Measurements from ENCODE around the gene LRCH3. TPM values are rescaled to one million over a fixed set of nuclear protein-coding genes. Genes with fewer than 3 reads are reported as not detected.
A peak's percentile ranks its signal among the peaks of the same experiment; 100 is the strongest.

The LRCH3 gene
- total RNA-seq, 4 donors from 2014 or later, result 15.0 to 197 (median 23.2) TPM

GRCh38 chr3:197790033-197790432 is 1.0 kb upstream of the LRCH3 start:
- TF ChIP-seq POLR2A (IDR thresholded peaks at IDR 0.05) (no peak), CTCF (IDR thresholded peaks at IDR 0.05) (no peak)
- WGBS, 2 donors, result 42 to 73% methylated on average over 1 of the region's 1 CpG
- Histone ChIP-seq H3K27me3 (no peaks in the 10 kb centered on the region), H3K27ac (peak overlapping the region in 1 of 4 donors; percentile 98), H3K4me1 (peaks cover 0 to 51% (median 13%) of the 10 kb centered on the region in 3 donors), H3K4me3 (peak overlapping the region in 1 of 4 donors; percentile 98), H3K9me3 (no peaks in the 10 kb centered on the region), H3K36me3 (peaks cover 0 to 14% (median 0%) of the 10 kb centered on the region in 3 donors)
- intact Hi-C loops (cut with DNase I), result no loop called here
- DNase-seq, result no peak

DNA sequence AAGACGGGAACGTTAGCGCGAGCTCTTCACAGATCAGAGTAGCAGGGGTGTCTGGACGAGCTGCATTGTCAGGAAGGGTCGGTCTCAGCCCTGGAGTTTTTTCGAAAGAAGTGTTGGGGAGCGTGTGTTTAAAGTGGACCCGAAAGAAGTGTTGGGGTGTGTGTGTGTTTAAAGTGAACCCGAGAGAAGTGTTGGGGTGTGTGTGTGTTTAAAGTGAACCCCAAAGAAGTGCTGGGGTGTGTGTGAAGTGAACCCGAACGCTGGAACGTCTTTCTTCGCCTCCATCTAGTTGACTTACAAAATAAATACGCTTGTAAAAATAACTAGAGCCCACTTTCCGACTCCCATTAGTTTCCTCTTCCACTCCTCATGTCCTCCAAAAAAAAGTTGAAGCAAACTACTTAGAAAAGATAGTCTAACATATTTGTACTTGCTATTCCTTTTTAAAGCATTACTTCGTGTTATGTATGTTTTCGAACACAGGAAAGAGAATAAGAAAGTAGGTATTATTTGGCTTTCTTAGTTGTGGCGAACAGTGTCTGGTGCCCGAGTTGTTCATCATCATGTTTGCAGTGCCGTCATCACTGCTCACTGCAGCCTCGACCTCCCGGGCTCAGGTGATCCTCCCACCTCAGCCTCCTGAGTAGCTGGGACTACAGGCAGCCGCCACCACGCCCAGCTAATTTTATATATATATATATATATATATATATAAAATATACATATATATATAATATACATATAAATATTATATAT is 1.0 kb downstream of the LRCH3 start:
- no peak for DNase-seq
- H3K9me3 ChIP-seq, result no peaks in the 10 kb centered on the region
- intact Hi-C loops (cut with DNase I), result no loop called here
- H3K27me3 ChIP-seq, result no peaks in the 10 kb centered on the region
- WGBS, 2 donors, result 11 to 16% methylated on average over 22 to 25 of the region's 25 CpGs
- H3K4me3 ChIP-seq, result peak overlapping the region; percentile 64 to 98 (median 92)
- H3K36me3 ChIP-seq, result no peaks in the 10 kb centered on the region
- TF ChIP-seq POLR2A (IDR thresholded peaks at IDR 0.05) (no peak), CTCF (IDR thresholded peaks at IDR 0.05) (no peak)
- peaks cover 0 to 61% (median 13%) of the 10 kb centered on the region in 3 donors for H3K4me1 ChIP-seq
- peak overlapping the region; percentile 96 to 99 (median 98) for H3K27ac ChIP-seq

DNA sequence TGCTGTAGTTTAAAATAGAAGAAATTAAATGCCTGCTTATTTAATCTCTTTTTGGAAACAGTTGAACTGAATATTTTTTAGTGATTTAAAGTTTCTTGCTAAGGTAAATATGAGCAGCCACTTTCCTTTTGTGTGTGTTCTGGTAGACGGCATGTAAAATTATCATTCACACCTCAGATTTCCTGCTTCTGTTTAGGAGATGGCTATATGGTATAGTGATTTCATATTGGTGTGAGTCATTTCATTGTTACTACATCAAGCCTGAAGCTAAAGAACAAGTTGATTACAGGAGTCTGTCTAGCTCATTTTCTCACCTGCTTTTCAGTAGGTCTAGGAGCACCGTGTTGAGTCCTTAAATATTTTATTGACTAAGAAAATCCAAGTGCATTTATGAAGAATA is 2.2 kb downstream of the LRCH3 start:
- no peaks in the 10 kb centered on the region for H3K27me3 ChIP-seq
- peaks cover 0 to 55% (median 13%) of the 10 kb centered on the region in 3 donors for H3K4me1 ChIP-seq
- TF ChIP-seq CTCF (IDR thresholded peaks at IDR 0.05), result no peak
- no peak for TF ChIP-seq POLR2A (IDR thresholded peaks at IDR 0.05)
- H3K27ac ChIP-seq, result peak overlapping the region in 1 of 4 donors; percentile 12
- no peaks in the 10 kb centered on the region for H3K36me3 ChIP-seq
- H3K9me3 ChIP-seq, result no peaks in the 10 kb centered on the region
- peak overlapping the region in 2 of 4 donors; percentile 10 to 37 for H3K4me3 ChIP-seq
- WGBS, 2 donors, result 8% methylated on average over 2 of the region's 2 CpGs
- intact Hi-C loops (cut with DNase I), result no loop called here
- DNase-seq, result no peak

DNA sequence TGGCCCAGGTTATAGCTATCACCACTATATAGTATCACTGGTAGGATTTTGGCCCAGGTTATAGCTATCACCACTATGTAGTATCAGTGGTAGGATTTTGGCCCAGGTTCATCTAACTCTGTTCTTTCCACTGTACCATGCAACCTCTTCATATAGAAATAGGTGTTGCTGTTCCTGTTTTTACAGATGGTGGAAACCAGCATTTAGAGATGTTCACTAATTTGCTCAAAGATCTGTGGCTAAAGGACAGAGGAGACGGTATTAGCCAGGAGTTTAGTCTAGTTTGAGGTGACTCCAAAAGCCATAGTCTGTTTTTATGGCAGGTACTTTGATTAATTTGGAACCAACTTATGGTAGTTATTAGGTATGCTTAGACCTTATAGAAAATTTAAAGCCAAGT is 3.1 kb downstream of the LRCH3 start:
- no peaks in the 10 kb centered on the region for H3K36me3 ChIP-seq
- peaks cover 0 to 63% (median 13%) of the 10 kb centered on the region in 3 donors for H3K4me1 ChIP-seq
- TF ChIP-seq CTCF (IDR thresholded peaks at IDR 0.05) (no peak), POLR2A (IDR thresholded peaks at IDR 0.05) (no peak)
- no peaks in the 10 kb centered on the region for H3K9me3 ChIP-seq
- H3K27ac ChIP-seq, result no peak overlapping the region
- no peaks in the 10 kb centered on the region for H3K27me3 ChIP-seq
- intact Hi-C loops (cut with DNase I), result no loop called here
- 83 to 95% methylated on average over 1 of the region's 1 CpG for WGBS, 2 donors
- DNase-seq, result no peak
- no peak overlapping the region for H3K4me3 ChIP-seq

- H3K27ac ChIP-seq, result no peak overlapping the region
- H3K27me3 ChIP-seq, result no peaks in the 10 kb centered on the region
- peaks cover 0 to 68% (median 13%) of the 10 kb centered on the region in 3 donors for H3K4me1 ChIP-seq
- no peaks in the 10 kb centered on the region for H3K9me3 ChIP-seq
- intact Hi-C loops (cut with DNase I), result no loop called here
- H3K4me3 ChIP-seq, result no peak overlapping the region
- TF ChIP-seq CTCF (IDR thresholded peaks at IDR 0.05) (no peak), POLR2A (IDR thresholded peaks at IDR 0.05) (no peak)
- no peak for DNase-seq
- H3K36me3 ChIP-seq, result no peaks in the 10 kb centered on the region
- 95 to 100% methylated on average over 1 of the region's 1 CpG for WGBS, 2 donors
Measured at GRCh38 chr3:197795200-197795599, 4.1 kb downstream of the LRCH3 start.
